K562 treated with DMSO at 1 percent for 4 hours (cell line): ENCODE measurements around the gene PRSS35. TPM values are rescaled to one million over a fixed set of nuclear protein-coding genes. Genes with fewer than 3 reads are reported as not detected.

Source experiments
- total RNA-seq: library from RNA; unstranded; fragments of 300-600 nt; gene quantifications from 2 replicates; pipeline ENCODE4 v1.2.3, GENCODE V29; 2022; ENCODE audit not compliant: insufficient read depth

Gene PRSS35, protein sequence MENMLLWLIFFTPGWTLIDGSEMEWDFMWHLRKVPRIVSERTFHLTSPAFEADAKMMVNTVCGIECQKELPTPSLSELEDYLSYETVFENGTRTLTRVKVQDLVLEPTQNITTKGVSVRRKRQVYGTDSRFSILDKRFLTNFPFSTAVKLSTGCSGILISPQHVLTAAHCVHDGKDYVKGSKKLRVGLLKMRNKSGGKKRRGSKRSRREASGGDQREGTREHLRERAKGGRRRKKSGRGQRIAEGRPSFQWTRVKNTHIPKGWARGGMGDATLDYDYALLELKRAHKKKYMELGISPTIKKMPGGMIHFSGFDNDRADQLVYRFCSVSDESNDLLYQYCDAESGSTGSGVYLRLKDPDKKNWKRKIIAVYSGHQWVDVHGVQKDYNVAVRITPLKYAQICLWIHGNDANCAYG
- total RNA-seq = not detected in 2 replicates

DNA sequence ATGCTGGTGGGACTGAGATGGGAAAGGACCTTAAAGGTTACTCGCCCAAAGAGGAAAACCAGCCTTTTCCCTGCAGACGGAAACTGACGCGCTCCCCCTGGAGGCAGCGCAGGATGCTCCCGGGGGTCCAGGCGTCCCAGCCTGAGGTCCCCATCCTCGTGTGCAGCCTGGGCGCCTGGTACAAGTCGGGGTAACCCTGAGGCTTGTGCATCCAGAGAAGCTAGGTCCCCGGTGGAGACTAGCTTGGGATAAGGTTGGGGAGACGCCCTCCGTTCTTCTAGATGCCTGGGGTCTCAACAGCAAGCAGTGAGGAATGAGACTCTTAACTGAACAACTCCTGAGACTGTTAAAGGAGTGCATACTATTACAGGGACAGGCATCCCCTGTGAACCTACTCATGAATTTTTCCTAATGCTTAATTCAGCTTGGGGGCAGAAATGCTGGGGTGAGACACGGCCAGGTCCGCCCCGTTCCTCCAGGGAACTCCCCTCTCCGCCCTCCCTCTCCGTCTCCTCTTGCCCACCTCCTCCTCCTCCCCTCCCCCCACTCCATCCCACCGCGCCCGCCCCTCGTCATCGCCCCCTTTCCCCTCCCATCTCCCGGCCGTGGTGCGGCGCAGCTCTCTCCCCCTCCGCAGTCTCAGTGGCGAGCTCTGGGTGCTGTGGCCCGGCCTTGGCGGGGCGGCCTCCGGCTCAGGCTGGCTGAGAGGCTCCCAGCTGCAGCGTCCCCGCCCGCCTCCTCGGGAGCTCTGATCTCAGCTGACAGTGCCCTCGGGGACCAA lies at the start of gene PRSS35:
Gene PRSS35, plus strand, starts transcription at position 634 of the 781 bp plus-strand sequence. CDS start 10,908 bp downstream, outside the sequence.

Other genes with a start within 250 kb of the PRSS35 start
- 4.8 and 5.2 TPM in 2 replicates for gene ME1, start 81.5 kb upstream of the PRSS35 start, total RNA-seq
- gene SNAP91, start 196.6 kb downstream of the PRSS35 start, total RNA-seq = not detected in 2 replicates